Ovary (tissue), 3 donors: ENCODE measurements around the gene SLC26A2.

Experiments used
- EP300 ChIP-seq: sonication (generic); formaldehyde crosslinking; IDR thresholded peaks from one replicate; pipeline ENCODE4 v1.6.1; 2017; ENCODE audit warnings: antibody characterized with exemption
- TF ChIP-seq, protein P1 (sequence below), 3 donors: fragments of 450-650 bp in 2 of 3; fragments of 200-600 bp in 1 of 3; IDR thresholded peaks; one replicate each; pipeline versions ENCODE4 v1.5.1 to v1.8.0; 2016 to 2022; ENCODE audit warnings: antibody characterized with exemption in 3 of 3, mild to moderate bottlenecking in 1 of 3
- donor health status: DM: no; HTN: no; CAD: no.

DNA sequence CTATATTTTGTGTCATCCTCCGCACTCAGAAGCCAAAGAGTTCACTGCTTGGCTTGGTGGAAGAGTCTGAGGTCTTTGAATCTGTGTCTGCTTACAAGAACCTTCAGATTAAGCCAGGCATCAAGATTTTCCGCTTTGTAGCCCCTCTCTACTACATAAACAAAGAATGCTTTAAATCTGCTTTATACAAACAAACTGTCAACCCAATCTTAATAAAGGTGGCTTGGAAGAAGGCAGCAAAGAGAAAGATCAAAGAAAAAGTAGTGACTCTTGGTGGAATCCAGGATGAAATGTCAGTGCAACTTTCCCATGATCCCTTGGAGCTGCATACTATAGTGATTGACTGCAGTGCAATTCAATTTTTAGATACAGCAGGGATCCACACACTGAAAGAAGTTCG is 20.6 kb downstream of the SLC26A2 start:
- TF ChIP-seq, protein P1, sequence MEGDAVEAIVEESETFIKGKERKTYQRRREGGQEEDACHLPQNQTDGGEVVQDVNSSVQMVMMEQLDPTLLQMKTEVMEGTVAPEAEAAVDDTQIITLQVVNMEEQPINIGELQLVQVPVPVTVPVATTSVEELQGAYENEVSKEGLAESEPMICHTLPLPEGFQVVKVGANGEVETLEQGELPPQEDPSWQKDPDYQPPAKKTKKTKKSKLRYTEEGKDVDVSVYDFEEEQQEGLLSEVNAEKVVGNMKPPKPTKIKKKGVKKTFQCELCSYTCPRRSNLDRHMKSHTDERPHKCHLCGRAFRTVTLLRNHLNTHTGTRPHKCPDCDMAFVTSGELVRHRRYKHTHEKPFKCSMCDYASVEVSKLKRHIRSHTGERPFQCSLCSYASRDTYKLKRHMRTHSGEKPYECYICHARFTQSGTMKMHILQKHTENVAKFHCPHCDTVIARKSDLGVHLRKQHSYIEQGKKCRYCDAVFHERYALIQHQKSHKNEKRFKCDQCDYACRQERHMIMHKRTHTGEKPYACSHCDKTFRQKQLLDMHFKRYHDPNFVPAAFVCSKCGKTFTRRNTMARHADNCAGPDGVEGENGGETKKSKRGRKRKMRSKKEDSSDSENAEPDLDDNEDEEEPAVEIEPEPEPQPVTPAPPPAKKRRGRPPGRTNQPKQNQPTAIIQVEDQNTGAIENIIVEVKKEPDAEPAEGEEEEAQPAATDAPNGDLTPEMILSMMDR (IDR thresholded peaks at IDR 0.05) = no peak
- TF ChIP-seq EP300 = no peak
